Stimulated activated CD4-positive, alpha-beta T cell treated with anti-CD3 and anti-CD28 coated beads, Interleukin-2, amount 100 ng/mL, for 4 hours (primary cell): ENCODE results near the gene PEAK1.
A peak's percentile ranks its signal among the peaks of the same experiment; 100 is the strongest.

Experiments used
- DNase-seq: peaks from one replicate; pipeline ENCODE4 v3.0.0-alpha.2; 2020; ENCODE audit warnings: low read depth

The PEAK1 gene

DNA sequence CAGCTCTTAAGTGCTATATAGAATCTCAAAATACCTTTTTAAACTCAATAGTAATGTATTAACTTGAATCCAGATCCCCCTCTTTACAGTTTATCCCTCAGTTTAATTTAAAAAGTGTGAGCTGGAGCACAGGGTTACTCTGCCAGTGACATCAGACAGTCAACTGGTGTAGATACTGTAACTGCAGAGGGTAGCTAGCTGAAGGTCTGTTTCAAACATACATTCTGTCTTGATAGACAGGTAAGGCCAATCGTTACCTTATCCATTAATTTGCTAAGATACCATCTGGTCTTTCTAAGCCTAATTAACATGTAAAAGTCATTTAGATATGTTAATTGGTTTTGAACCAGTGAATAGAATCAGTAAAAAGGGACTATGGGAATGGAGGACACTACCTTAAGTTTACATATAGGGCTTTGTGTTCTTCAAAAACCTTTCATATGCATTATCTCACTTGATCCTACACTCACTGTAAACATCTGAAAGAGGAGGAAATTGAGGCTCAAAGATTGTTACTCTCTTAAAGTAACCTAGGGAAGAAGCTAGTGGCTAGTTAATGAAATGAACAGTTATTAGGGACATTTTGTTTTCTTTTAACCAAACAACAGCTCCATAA lies 289.5 kb downstream of the PEAK1 start:
- DNase-seq: no peak

DNA sequence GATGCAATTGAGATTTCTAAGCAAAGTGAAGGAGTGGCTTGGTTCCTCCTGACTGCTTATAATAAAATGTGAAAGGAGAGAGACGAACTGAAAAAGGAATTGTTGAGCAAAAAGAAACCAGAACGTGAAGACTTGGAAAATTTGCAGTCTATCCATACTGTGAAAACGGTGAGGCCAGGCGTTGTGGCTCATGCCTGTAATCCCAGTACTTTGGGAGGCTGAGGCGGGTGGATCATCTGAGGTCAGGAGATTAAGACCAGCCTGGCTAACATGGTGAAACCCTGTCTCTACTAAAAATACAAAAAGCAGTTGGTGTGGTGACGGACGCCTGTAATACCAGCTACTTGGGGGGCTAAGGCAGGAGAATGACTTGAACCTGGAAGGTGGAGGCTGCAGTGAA lies 292.3 kb downstream of the PEAK1 start:
- no peak for DNase-seq

- DNase-seq: no peak
Observed at GRCh38 chr15:77126529-77127326, 293.2 kb downstream of the PEAK1 start.

GRCh38 chr15:77123854-77124253 lies 296.1 kb downstream of the PEAK1 start:
- no peak for DNase-seq

GRCh38 chr15:77122576-77122975 lies 297.3 kb downstream of the PEAK1 start:
- no peak for DNase-seq

DNA sequence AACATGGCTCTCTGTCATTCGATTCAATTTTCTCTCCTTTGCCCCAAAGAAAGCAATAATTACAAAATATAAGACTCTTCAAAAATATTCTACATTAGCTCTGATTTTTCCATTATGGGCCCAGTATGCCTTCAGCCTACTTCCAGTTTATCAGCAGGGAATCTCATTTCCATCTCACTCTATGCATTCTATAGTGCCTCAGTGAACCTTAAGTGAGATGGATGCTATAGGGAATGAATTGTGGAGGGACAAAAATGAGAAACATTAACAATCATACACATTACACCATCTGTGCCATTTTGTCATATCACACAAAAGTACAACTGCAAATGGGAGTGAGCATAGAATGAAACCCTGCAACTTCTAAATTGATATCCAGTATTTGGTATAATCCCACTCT lies 298.3 kb downstream of the PEAK1 start:
- no peak for DNase-seq

DNA sequence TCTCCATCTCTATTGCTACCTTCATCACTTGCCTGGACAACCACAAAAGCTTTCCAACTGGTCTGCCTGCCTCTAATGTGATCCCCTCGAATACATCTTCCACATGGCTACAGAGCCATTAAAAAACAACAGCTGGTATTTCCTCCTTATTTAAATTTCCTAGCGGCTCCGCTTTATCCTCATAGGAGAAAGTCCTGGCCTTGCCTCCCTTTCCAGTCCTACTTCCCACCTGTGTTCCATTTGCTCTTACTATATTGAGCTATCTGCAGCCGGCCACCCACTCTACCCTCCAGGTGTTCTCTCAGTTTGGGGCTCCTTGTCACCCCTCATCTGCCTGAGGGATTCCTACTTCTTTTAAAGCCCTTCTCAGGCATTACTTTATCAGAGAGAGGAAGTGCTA lies 299.3 kb downstream of the PEAK1 start:
- DNase-seq: no peak

DNA sequence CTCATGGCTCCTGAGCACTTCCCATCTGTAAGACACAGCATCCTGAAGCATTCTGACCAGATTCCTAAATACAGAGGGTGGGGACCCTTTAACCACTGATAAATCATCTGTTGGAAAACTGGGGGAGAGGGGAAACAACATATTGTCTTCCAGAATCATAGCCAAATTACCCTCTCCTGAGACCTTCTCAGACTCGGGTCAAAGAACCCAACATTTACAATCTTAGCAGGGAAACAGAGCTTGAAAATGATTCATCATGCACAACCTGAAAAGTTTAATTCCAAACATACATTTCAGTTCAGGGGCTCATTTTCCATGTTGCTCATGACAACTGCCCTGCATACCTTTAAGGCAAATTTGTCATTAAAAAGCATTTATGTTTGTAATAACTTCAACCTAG lies 300.5 kb downstream of the PEAK1 start:
- DNase-seq: no peak

DNA sequence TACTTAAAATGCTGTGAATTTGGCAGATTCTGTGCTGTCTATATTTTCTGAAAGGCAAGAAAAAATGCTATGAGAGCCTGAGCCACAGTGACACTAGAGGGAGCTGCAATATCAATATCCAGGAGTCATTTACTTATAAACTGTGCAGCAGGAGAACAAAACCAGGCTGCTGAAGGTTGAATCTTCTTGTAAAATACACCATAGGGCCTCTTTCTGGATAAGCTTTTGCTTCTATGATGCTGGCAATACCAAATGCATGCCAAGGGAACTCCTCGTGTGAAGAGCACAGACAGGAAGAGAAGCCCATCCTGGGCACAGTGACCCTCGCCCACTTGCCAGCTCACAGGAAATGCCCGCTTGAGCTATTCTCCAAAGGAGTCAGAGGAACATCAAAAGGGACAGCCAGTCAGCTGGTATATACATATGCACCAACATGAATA lies 301.0 kb downstream of the PEAK1 start:
- peak; percentile 13 for DNase-seq

- no peak for DNase-seq
Observed at GRCh38 chr15:77115179-77115578, 304.7 kb downstream of the PEAK1 start.

DNA sequence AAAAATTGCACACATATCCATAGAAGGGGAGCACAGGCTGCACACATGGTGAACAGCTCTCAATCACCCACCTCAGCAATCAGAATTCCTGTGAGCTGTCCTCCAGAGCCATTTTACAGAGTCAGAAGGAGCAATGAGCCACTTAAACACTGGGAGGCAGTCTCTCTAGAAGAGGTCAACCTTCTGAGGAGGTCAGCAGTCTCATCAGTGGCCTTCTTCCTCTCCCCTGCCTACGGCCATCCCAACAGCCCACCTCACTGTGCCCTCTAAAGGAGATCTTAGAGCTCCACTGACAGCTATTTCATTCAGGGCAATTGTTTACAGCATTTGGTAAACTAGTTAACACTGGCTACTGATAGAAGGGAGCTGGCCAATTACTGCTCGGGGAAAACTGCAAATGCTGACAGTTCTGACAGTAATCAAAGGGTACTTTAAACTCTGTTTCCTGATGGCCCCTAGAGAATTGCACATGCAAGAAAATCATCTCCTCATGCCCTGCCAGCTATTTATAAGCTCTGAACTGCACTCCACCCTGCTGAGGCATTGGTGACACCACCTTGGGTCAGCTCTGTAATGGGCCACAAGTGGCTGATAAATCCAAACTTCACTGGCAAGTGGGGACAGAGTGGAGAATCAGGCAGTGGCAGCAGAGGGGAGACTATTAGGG lies 306.9 kb downstream of the PEAK1 start:
- DNase-seq: no peak

DNA sequence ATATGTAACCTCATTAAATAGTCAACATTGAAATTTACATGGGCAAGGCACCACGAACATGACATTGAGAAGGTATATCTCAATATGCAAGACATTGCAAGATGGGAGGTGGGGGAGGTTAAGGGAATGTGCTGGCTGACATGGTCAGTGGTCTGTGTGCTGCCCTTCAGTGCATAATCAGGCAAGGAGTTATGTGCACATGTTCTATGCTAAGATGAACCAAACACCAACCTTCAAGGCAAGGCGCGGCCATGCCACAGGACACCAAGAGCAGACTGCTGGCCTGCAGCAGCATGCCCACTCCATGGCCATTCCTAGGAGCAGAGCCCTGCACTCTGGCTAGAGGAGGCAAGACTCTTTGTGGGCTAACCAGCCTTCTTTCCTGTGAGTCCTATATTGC lies 308.1 kb downstream of the PEAK1 start:
- DNase-seq: no peak

DNA sequence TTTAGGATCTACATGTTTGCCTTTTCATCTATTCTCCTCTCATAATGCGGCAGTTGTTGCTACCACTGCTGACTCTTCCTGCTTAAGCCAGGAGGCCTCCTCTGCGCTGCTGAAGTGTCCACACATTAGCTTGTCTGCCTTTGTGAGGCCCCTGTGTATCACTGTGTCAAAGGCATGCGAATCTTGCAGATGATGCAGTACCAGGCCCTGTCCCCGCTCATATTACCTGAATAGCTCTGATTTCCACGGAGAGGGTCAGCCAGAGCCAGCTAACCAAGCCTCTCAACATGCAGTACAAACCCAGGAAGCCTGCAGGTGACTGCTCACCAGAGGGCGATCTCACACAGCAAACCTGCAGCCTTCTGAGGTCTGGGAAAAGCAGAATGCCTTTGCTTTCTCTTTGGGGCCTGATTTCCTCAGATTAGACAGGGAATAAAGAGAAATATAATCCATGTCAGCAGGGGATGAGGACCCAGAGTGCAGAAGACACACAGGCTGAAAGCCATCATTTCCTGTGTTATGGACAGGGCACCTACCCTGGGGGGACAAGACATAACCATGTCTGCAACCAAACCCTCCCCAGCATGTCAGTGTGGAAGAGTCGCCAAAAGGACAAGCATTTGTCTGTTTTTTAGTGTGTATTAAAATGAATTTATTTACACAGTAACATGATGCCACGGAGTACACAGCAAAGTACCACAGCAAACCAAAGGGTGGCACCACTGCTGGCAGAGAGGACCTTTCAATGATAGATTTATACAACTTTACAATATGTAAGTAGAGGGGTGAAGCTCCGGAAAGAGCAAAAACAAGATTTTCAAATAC lies 312.2 kb downstream of the PEAK1 start:
- DNase-seq: no peak

GRCh38 chr15:77107068-77107467 lies 312.8 kb downstream of the PEAK1 start:
- no peak for DNase-seq

GRCh38 chr15:77104155-77104554 lies 315.7 kb downstream of the PEAK1 start:
- DNase-seq: no peak

GRCh38 chr15:77099741-77100463 lies 320.0 kb downstream of the PEAK1 start:
- DNase-seq: no peak

DNA sequence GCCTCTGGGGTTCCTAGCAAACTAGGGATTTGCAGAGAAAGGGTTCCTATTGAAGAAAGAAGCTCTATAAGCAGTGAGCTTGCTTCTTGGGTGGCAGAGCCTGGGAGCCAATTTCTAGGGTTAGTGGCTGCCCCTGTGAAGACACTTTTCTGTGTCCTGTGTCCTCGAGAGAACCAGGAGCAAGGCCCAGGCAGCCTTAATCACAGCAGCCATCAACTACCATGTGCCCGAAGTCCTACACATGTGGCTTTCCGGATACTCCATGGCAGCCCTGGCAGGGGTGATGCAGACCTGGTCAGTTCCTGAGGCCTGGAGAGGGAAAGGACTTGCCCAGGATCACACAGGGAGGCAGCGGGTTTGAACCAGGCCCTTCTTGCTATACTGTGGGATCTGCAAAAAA lies 321.3 kb downstream of the PEAK1 start:
- no peak for DNase-seq

- DNase-seq: no peak
Observed at GRCh38 chr15:77097921-77098320, 322.0 kb downstream of the PEAK1 start.

GRCh38 chr15:77097248-77097721 lies 322.6 kb downstream of the PEAK1 start:
- DNase-seq: no peak

DNA sequence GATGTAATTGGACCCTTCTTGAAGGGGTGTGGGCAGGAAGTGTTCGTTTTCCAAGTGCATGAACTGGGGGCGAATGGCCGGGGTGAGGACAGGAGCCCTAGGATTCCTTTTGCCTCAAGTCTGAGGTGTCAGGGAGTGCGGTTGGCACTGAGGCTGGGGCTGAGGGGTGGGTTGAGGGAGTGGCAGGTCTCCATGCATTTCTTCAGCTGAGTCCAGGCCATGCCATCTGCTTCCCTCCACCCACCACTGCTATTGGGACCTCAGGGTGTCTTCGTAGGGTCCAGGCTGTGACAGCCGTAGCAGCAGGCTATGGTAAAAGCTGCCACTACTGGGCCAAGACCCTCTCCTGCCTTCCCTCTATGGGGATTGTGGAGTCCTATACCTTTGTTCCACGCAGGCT lies 323.4 kb downstream of the PEAK1 start:
- DNase-seq: no peak

GRCh38 chr15:77096138-77096537 lies 323.8 kb downstream of the PEAK1 start:
- DNase-seq: no peak
